ENCODE measurements around the gene SLC35E4.
"Not testable (repeated sequence)": the region's sequence is repeated elsewhere in the genome, so short reads cannot be mapped to it uniquely, and the experiment has no call there.

SLC35E4 gene, protein sequence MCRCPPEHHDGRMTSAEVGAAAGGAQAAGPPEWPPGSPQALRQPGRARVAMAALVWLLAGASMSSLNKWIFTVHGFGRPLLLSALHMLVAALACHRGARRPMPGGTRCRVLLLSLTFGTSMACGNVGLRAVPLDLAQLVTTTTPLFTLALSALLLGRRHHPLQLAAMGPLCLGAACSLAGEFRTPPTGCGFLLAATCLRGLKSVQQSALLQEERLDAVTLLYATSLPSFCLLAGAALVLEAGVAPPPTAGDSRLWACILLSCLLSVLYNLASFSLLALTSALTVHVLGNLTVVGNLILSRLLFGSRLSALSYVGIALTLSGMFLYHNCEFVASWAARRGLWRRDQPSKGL

DNA sequence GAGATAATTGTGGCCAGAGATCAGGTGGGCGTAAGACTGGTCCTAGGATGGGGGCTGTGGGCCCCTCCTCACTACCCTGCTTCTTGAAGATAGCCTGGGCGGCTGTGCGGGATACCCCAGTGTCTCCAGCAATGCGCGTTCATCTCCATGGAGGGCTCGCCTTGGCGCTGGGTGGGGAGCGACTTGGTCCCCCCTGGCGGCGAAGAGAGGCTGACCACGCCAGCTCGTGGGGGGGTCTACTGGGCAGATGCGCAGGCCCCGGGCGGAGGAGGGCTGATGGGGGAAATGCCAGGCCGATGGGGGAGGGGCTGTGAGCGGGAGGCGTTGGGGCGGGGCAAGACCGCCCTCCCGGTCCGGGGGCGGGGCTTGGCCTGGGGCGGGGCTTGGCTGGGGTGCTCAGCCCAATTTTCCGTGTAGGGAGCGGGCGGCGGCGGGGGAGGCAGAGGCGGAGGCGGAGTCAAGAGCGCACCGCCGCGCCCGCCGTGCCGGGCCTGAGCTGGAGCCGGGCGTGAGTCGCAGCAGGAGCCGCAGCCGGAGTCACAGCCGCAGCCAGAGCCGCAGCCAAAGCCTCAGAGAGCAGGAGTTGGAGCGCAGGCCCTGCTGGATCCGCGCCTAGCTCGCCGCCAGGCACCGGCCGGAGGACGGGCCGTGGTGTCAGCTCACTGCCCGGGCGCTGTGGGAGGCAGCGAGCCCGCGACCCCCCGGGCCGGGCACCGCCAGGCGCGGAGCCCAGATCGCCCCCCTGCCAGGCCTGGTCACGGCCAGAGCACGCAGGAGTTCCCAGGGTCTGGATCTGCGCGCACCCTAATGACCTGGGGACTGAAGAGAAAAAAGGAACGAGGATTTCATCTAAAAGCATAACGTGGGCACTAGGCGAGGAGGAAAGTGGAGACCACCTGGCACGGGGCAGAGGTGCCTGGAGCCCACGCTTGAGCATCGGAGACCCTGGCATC is at the start of gene SLC35E4:
Gene SLC35E4 (plus strand): TSS at position 509 of the 953 bp plus-strand sequence. CDS start 670 bp downstream, outside the sequence.
- DNase-seq (ENCODE audit: low read depth, low spot score): peak; percentile 95

DNA sequence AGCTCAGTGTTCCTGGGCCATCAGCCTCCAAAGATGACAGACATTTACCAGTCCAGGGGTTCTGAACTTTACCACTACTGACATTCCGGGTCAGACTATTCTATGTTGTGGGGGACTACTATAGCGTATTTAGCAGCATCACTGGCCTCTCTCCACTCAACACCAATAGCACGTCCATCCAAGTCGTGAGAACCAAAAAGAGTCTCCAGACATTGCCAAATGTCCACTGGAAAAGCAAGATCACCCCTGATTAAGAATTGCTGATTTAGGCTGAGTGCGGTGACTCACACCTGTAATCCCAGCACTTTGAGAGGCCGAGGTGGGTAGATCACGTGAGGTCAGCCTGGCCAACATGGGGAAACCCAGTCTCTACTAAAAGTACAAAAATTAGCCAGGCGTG is 49.2 kb upstream of the SLC35E4 start:
- no peak for DNase-seq (ENCODE audit: low read depth, low spot score)

GRCh38 chr22:30591191-30591587 is 44.4 kb upstream of the SLC35E4 start:
- peak; percentile 41 for DNase-seq (ENCODE audit: low read depth, low spot score)

DNA sequence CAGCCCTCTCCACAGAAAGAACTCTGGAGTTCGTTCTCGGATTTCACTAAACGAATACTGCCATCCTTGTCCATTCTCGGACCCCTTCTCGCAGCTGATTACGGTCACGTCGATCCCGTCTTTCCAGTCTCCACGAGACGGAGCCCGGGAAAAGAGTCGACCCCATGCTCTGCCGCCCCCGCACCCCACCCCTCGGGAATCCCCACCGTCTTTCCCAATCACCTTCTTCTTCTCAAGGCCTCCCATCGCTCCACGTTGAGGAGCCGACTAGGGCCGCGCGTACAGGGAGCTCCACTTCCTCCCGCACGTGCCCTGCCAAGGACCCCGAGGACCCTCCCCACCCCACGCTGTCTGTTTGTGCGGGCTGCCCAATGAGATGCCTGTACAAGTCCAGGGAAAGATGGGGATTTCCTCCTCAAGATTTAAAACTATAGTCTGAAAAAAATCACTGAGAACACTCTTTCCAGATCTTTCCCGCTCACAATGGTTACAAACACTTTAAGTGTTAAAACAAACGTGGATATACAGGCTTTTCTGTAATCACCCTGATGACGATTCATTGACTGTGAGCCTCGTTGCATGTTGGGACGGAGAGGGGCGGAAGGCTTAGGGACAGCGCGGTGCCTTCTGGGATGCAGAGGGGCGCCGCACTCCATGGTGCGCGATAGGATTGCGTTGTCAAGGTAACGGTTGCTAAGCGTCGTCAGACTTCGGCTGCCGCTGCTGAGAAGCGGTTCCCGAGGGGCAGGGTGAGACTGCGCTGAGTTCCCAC is 43.8 kb upstream of the SLC35E4 start, which contains the start of gene PES1:
Gene PES1 (minus strand): TSS at position 323 of the 772 bp plus-strand sequence. CDS start 77 bp downstream, at position 246.
- peak; percentile 99 for DNase-seq (ENCODE audit: low read depth, low spot score)

DNA sequence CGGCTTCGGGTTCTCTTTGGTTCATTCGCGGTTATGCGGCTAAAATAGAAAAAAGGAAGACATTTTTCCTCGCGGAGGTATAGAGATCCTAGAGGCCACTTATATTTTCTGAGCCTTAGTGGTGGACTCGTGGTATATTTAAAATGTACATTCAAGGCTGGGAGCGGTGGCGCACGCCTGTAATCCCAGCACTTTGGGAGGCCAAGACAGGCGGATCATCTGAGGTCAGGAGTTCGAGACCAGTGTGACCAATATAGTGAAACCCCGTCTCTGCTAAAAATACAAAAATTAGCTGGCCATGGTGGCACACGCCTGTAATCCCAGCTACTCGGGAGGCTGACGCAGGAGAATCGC is 43.2 kb upstream of the SLC35E4 start:
- not testable (repeated sequence) for DNase-seq (ENCODE audit: low read depth, low spot score)

DNA sequence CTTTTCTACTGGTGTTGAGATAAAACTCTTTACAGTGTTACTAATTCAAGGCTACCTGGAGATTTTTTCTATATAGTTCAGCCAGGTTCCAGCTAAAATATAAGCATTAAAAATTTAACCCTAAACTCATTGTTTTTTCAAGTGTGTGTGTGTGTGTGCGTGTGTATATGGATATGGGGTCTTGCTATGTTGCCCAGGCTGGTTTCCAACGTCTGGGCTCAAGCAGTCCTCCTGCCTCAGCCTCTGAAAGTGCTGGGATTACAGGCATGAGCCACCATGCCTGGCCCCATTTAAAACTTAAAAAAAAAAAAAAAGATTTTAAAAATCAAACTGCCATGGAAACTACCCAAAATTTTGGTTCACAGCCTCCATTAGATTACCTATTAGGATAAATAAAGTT is 39.4 kb upstream of the SLC35E4 start:
- no peak for DNase-seq (ENCODE audit: low read depth, low spot score)

DNA sequence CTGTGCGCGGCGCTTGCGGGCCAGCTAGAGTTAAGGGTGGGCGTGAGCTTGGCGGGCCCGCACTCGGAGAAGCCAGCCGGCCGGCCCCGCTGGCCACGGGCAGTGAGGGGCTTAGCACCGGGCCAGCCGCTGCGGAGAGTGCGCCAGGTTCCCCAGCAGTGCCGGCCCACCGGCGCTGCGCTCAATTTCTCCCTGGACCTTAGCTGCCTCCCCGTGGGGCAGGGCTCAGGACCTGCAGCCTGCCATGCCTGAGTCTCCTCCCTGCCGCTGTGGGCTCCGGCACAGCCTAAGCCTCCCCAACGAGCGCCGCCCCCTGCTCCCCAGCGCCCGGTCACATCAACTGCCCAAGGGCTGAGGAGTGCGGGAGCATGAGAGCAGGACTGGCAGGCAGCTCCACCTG is 38.7 kb upstream of the SLC35E4 start:
- no peak for DNase-seq (ENCODE audit: low read depth, low spot score)

- DNase-seq (ENCODE audit: low read depth, low spot score): no peak
Measured at GRCh38 chr22:30598986-30599385, 36.6 kb upstream of the SLC35E4 start.

DNA sequence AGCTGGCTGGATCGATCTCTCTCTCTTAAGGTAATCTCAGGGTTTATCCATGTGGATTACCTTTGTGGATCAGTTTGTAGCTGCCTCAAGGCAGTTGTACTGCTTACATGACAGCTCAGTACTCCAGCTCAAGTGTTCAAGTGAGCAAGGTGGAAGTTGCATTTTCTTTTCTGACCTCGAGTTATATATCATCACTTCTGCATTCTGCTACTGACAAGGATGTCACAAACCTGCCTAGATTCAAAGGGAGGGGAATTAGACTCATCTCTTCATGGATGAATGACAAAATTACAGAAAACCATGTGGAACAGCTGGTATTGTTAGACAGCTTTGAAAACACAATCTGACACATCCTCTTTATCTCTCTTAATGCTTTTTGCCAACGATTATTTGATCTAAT is 34.7 kb upstream of the SLC35E4 start:
- DNase-seq (ENCODE audit: low read depth, low spot score): no peak

DNA sequence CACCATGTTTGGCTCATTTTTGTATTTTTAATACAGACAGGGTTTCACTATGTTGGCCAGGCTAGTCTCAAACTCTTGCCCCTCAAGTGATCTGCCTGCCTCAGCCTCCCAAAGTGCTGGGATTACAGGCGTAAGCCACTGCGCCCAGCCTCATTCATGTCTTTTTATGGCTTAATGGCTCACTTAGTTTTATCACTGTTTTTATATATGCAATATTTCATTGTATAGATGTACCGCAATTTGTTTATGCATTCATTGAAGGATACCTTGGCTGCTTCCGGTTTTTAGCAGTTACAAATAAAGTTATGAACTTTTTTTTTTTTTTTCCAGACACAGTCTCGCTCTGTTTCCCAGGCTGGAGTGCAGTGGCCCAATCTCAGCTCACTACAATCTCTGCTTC is 34.1 kb upstream of the SLC35E4 start:
- DNase-seq (ENCODE audit: low read depth, low spot score): no peak

GRCh38 chr22:30602049-30602448 is 33.5 kb upstream of the SLC35E4 start:
- DNase-seq (ENCODE audit: low read depth, low spot score): peak; percentile 32

- no peak for DNase-seq (ENCODE audit: low read depth, low spot score)
Measured at GRCh38 chr22:30603801-30604200, 31.8 kb upstream of the SLC35E4 start.

DNA sequence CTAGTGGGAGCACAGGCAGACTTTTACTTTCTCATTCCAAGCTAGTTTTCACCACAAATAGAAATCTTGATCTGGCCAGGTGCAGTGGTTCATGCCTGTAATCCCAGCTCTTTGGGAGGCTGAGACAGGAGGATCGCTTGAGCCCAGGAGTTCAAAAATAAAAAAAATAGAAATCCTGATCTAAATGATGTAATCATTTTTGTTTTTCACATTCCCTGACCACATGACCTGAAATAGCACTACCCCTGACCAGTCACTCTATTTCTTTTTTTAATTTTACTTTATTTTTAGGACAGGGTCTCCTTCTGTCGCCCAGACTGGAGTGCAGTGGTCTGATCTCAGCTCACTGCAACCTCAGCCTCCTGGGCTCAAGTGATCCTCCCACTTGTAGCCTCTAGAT is 30.9 kb upstream of the SLC35E4 start:
- DNase-seq (ENCODE audit: low read depth, low spot score): no peak

- peak; percentile 46 for DNase-seq (ENCODE audit: low read depth, low spot score)
Measured at GRCh38 chr22:30605449-30606110, 30.0 kb upstream of the SLC35E4 start.

GRCh38 chr22:30606455-30607299 is 28.9 kb upstream of the SLC35E4 start, which contains the start of gene TCN2:
TCN2 (plus strand) TSS chr22:30607174; CDS start chr22:30607332, 158 bp downstream.
- DNase-seq (ENCODE audit: low read depth, low spot score): peak; percentile 79

GRCh38 chr22:30607300-30607930 is 28.2 kb upstream of the SLC35E4 start:
- no peak for DNase-seq (ENCODE audit: low read depth, low spot score)

- DNase-seq (ENCODE audit: low read depth, low spot score): no peak
Measured at GRCh38 chr22:30607939-30608338, 27.6 kb upstream of the SLC35E4 start.

DNA sequence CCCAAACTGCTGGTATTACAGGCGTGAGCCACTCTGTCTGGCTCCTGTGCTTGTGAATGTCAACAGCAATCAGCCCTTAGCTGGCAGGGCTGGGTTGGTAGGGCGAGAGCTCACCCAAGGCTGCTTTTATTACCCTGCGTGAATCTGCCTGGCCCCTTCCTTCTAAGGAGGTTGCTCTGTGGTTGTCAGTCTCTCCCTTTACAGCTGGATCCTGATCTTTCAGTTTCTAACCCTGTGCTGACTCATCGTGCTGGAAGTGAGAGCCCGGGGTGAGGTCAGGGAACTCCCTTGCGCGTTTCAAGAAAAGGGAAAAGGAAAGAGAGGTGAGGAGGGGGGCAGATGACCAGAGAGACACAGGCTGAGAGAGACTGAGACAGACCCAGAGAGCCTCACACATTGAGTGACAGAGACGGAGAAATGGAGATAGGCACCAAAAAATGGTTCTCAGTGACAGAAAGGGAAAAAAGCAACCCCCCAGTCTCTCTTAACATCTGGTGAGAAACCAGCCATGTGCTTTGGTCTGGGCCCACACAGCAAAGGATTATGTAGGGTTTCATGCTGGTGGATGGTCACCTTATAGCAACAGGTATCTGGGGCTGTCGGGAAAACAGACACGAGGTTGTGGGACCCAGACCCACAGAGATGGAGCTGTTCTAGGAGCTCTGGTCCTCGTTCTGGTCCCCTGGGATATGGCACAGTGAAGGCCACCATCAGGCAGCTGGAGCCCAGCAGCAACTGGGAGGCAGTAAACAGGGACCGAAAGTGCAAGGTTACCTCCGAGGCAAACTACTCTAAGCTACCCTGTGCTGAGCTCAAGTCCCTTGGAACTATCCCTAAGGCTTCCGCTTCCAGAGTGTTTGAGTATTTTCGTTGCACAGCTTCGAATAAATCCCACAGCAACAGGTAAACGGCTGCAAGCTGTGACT is 26.1 kb upstream of the SLC35E4 start:
- DNase-seq (ENCODE audit: low read depth, low spot score): peak; percentile 74

DNA sequence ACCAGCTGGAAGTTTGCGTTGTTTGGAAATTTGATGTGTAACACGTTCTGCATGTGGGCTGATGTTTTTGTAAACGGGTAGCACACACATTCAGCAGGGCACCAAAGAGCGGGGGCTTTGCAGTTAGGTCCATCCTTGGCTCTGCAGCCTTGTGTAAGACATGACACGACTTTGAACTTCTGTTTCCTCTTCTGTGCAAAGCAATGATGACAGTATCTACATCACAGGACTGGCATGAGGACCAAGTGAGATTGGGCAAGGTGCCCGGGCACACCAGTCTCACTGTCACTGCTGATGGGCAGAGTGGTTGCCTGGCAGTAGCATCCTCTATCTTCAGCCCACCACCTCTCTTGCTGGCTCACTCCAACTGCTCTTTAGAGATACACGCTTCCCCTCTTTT is 25.3 kb upstream of the SLC35E4 start:
- DNase-seq (ENCODE audit: low read depth, low spot score): no peak

Data from astrocyte of the hippocampus (primary cell).